PC-9 (cell line): Measurements from ENCODE around the gene PHC1. TPM values are rescaled to one million over a fixed set of nuclear protein-coding genes. Genes with fewer than 3 reads are reported as not detected.

Experiments used
- BruUV-seq: library from RNA; stranded (reverse); fragments of 400-500 nt; replicated peaks from 2 replicates; lab custom pipeline; 2021; lab: Mats Ljungman, UMichigan
- CTCF ChIA-PET: fragments of 300-600 bp; sonication (Branson Sonifier 250); formaldehyde crosslinking; loops from one replicate; lab custom pipeline; 2022; ENCODE audit warnings: antibody characterized with exemption; lab: Charles Lee
- POLR2A ChIA-PET: fragments of 300-600 bp; sonication (Branson Sonifier 250); formaldehyde crosslinking; loops from one replicate; lab custom pipeline; 2022; ENCODE audit warnings: antibody characterized with exemption; ENCODE audit not compliant: unreplicated experiment; lab: Charles Lee
- DNase-seq, 2 experiments: peaks; one replicate each; pipeline versions ENCODE4 v3.0.0 to v3.0.0-alpha.2; 2015 to 2022; ENCODE audit warnings: mixed read lengths in 1 of 2
- H2AFZ ChIP-seq: fragments of 200-600 bp; sonication (generic); 2 replicates; pipeline ENCODE4 v1.8.1; 2017; ENCODE audit warnings: antibody characterized with exemption
- H3F3A ChIP-seq: fragments of 200-600 bp; sonication (generic); 2 replicates; pipeline ENCODE4 v1.8.1; 2017; ENCODE audit warnings: antibody characterized with exemption, mild to moderate bottlenecking, low read depth; ENCODE audit not compliant: insufficient read depth
- H3K27ac ChIP-seq: fragments of 200-600 bp; sonication (generic); 2 replicates; pipeline ENCODE4 v1.6.1; 2016; ENCODE audit warnings: mixed run types
- H3K27me3 ChIP-seq: fragments of 200-600 bp; sonication (generic); 2 replicates; pipeline ENCODE4 v1.6.1; 2016; ENCODE audit warnings: low read depth, mixed run types; ENCODE audit not compliant: insufficient read depth
- H3K36me3 ChIP-seq: fragments of 200-600 bp; sonication (generic); 2 replicates; pipeline ENCODE4 v1.6.1; 2016; ENCODE audit warnings: low read depth, mixed run types
- H3K4me1 ChIP-seq: fragments of 200-600 bp; sonication (generic); replicated peaks from 2 replicates; pipeline ENCODE4 v1.6.1; 2016; ENCODE audit warnings: mixed run types; ENCODE audit not compliant: insufficient read depth
- H3K4me2 ChIP-seq: fragments of 200-600 bp; sonication (generic); 2 replicates; pipeline ENCODE4 v1.6.1; 2017; ENCODE audit warnings: mixed run types
- H3K4me3 ChIP-seq: fragments of 200-600 bp; sonication (generic); 2 replicates; pipeline ENCODE4 v1.6.1; 2016; ENCODE audit warnings: mixed run types
- H3K79me2 ChIP-seq: fragments of 200-600 bp; sonication (generic); 2 replicates; pipeline ENCODE4 v1.6.1; 2017; ENCODE audit warnings: low read depth, mixed run types
- H3K9me2 ChIP-seq: fragments of 200-600 bp; sonication (generic); 2 replicates; pipeline ENCODE4 v1.8.1; 2017; ENCODE audit warnings: mild to moderate bottlenecking; ENCODE audit not compliant: insufficient read depth
- H3K9me3 ChIP-seq: fragments of 200-600 bp; sonication (generic); 2 replicates; pipeline ENCODE4 v1.8.1; 2016; ENCODE audit warnings: low read depth; ENCODE audit not compliant: insufficient read depth
- H4K20me1 ChIP-seq: fragments of 200-600 bp; sonication (generic); 2 replicates; pipeline ENCODE4 v1.8.1; 2017; ENCODE audit not compliant: insufficient read depth
- EZH2 ChIP-seq: fragments of 200-600 bp; sonication (generic); IDR thresholded peaks from 2 replicates; pipeline ENCODE4 v1.8.0; 2017; ENCODE audit warnings: antibody characterized with exemption, low read depth
- intact Hi-C: fragments of 100-400 bp; cut with micrococcal nuclease; formaldehyde crosslinking; loops from one replicate; pipeline ENCODE4 v1.10.0; 2022; ENCODE audit not compliant: unreplicated experiment
- total RNA-seq: library from RNA; stranded (reverse); gene quantifications from 2 replicates; pipeline ENCODE4 v1.2.3, GENCODE V29; 2021
- TF ChIP-seq, protein P1 (sequence below): fragments of 200-600 bp; sonication (generic); conservative IDR thresholded peaks from 2 replicates; pipeline ENCODE4 v1.6.1; 2017; ENCODE audit warnings: mixed run types, antibody characterized with exemption, mild to moderate bottlenecking, moderate library complexity

Gene PHC1
- total RNA-seq, 1 experiment from 2014 or later, result 50.9 TPM

DNA sequence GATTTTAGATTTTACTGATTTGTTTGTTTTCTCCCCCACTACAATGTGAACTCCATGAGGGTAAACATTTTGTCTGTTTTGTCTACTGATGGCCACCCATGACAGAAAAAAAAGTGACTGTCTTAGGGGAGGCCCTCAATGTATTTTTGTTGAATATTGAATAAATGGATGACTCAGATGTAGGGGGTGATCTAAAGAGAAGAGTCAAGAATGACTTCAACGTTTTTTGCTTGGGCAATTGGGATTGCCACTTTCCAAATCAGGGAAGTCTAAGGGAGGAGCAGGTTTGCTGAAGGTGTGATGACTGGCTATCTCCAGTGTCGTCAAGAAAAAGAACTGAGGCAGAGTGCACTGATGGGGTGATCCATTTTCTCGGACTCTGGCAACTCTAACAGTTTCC, 10.7 kb upstream of the PHC1 start:
- Histone ChIP-seq H3K4me3 (no peak overlapping the region), H3K4me2 (no peak overlapping the region), H3K9me2 (no peaks in the 10 kb centered on the region), H3K79me2 (no peaks in the 10 kb centered on the region), H2AFZ (no peak overlapping the region), H3K27ac (no peak overlapping the region), H3K4me1 (no peaks in the 10 kb centered on the region), H3K36me3 (no peaks in the 10 kb centered on the region), H3K27me3 (no peaks in the 10 kb centered on the region), H4K20me1 (no peaks in the 10 kb centered on the region), H3F3A (no peaks in the 10 kb centered on the region), H3K9me3 (no peaks in the 10 kb centered on the region)
- BruUV-seq, result no TSS peak
- DNase-seq, result no peak
- intact Hi-C loops, result no loop called here
- ChIA-PET POLR2A (no interaction called here), CTCF (no interaction called here)
- no peak for TF ChIP-seq EZH2
- TF ChIP-seq, protein P1, sequence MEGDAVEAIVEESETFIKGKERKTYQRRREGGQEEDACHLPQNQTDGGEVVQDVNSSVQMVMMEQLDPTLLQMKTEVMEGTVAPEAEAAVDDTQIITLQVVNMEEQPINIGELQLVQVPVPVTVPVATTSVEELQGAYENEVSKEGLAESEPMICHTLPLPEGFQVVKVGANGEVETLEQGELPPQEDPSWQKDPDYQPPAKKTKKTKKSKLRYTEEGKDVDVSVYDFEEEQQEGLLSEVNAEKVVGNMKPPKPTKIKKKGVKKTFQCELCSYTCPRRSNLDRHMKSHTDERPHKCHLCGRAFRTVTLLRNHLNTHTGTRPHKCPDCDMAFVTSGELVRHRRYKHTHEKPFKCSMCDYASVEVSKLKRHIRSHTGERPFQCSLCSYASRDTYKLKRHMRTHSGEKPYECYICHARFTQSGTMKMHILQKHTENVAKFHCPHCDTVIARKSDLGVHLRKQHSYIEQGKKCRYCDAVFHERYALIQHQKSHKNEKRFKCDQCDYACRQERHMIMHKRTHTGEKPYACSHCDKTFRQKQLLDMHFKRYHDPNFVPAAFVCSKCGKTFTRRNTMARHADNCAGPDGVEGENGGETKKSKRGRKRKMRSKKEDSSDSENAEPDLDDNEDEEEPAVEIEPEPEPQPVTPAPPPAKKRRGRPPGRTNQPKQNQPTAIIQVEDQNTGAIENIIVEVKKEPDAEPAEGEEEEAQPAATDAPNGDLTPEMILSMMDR, result no peak

DNA sequence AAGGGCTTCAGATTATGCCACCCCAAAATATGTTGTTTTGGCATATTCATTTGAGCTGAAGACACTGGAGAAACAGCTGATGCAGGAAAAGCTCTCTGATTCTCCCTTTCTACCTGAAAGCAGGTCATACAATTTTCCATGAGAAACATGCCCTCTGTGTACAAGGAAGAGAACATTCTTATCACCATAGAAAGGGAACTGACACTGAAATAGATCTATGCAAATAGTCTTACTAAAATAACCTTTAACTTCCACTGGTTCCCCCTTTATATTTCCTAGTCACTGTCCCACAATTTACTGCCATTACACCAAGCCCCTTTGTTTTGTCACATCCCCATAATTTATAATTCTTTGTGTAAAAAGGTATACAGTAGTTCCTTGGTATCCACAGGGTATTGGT, 9.6 kb upstream of the PHC1 start:
- BruUV-seq, result no TSS peak
- no peak overlapping the region for H2AFZ ChIP-seq
- H3F3A ChIP-seq, result no peaks in the 10 kb centered on the region
- H4K20me1 ChIP-seq, result no peaks in the 10 kb centered on the region
- H3K9me2 ChIP-seq, result no peaks in the 10 kb centered on the region
- H3K4me1 ChIP-seq, result no peaks in the 10 kb centered on the region
- no peak overlapping the region for H3K4me2 ChIP-seq
- intact Hi-C loops, result no loop called here
- H3K27ac ChIP-seq, result no peak overlapping the region
- POLR2A ChIA-PET, result no interaction called here
- H3K79me2 ChIP-seq, result no peaks in the 10 kb centered on the region
- H3K4me3 ChIP-seq, result no peak overlapping the region
- CTCF ChIA-PET, result no interaction called here
- TF ChIP-seq, protein P1, result no peak
- H3K9me3 ChIP-seq, result no peaks in the 10 kb centered on the region
- H3K36me3 ChIP-seq, result no peaks in the 10 kb centered on the region
- no peak for DNase-seq
- no peaks in the 10 kb centered on the region for H3K27me3 ChIP-seq

GRCh38 chr12:8905546-8905945, 8.8 kb upstream of the PHC1 start:
- DNase-seq, result no peak
- H3K9me2 ChIP-seq, result no peaks in the 10 kb centered on the region
- intact Hi-C loops, result no loop called here
- POLR2A ChIA-PET, result no interaction called here
- TF ChIP-seq, protein P1, result no peak
- TF ChIP-seq EZH2, result no peak
- H3K4me2 ChIP-seq, result no peak overlapping the region
- no TSS peak for BruUV-seq
- H4K20me1 ChIP-seq, result no peaks in the 10 kb centered on the region
- no peaks in the 10 kb centered on the region for H3F3A ChIP-seq
- CTCF ChIA-PET, result no interaction called here
- no peak overlapping the region for H3K4me3 ChIP-seq
- H3K27ac ChIP-seq, result no peak overlapping the region
- peaks cover 3% of the 10 kb centered on the region for H3K4me1 ChIP-seq
- no peaks in the 10 kb centered on the region for H3K79me2 ChIP-seq
- H3K36me3 ChIP-seq, result no peaks in the 10 kb centered on the region
- no peaks in the 10 kb centered on the region for H3K27me3 ChIP-seq
- no peaks in the 10 kb centered on the region for H3K9me3 ChIP-seq
- no peak overlapping the region for H2AFZ ChIP-seq
